NCI-H2029 treated with DMSO at 0.1 percent for 48 hours (cell line): Measurements from ENCODE around the gene FIP1L1.

Experiments used
- DNase-seq: peaks from one replicate; lab custom pipeline; 2025; lab: John Stamatoyannopoulos, UW

The FIP1L1 gene

DNA sequence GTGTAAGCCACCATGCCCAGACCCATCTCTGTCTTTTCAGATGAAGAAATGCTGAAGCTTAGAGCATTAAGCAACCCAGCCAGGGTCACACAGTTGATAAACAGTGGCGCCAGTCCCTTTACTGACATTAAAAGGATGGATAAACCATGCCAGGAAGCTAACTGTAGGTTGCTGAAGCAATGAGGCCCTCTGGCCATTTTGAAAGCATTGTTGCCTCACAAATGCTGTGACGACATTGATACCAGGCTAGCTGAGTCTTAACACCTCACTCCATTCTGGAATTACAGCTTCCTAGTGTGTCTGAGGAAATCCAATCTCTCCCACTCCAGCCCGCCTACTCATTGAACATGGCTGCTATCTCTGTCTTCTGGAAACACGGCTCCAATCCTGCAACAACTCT, 124.1 kb downstream of the FIP1L1 start:
- DNase-seq: no peak

DNA sequence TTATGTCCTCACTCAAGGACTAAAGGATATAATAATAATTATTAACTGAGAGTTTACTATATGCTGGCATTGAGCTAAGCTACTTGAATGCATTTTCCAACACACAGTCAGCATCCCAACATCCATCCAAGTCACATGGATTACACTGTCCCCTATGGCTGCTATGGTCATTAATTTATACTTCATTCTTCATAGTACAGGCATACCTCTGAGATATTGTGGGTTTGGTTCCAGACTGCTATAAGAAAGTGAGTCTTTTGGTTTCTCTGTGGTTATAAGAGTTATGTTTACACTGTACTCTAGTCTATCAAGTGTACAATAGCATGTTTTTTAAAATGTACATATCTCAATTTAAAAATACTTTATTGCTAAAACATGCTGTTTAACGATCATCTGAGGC, 124.7 kb downstream of the FIP1L1 start:
- DNase-seq: no peak

DNA sequence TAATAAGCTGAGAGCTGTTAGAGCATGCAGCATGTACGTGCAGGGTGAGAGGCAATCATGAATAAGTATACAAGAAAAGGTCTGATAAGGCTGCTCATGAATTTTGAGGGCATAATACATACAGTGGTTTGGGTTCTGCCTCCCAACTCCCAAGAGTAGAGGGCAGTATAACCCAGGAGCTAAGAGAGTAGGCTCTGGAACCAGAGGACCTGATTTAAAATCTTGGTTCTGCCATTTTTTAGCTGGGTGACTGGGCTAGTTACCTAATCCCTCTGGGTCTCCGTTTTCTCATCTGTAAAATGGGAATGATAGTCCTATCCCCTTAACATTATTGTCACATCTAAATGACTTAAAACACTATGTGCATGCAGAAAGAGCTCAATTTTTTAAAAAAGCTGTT, 128.5 kb downstream of the FIP1L1 start:
- DNase-seq: no peak

DNA sequence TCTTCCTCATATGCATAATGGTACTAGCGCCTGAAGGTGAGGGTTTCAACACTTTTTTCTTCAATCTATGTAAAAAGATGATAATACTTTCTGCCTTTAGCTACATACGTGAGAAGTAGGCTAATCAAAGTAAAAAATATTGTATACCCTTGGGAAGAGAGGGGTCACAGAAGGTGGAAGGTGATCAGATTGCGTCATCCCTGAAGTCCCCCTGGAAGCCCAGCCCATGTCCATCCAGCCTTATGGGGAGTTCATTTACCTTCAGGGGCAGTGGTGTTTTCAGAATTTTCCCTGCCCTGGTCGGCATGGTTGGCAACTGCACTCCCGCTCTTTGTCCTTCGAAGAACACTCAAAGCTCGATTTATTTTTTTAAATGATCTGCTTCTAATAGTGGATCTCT, 129.6 kb downstream of the FIP1L1 start:
- no peak for DNase-seq

DNA sequence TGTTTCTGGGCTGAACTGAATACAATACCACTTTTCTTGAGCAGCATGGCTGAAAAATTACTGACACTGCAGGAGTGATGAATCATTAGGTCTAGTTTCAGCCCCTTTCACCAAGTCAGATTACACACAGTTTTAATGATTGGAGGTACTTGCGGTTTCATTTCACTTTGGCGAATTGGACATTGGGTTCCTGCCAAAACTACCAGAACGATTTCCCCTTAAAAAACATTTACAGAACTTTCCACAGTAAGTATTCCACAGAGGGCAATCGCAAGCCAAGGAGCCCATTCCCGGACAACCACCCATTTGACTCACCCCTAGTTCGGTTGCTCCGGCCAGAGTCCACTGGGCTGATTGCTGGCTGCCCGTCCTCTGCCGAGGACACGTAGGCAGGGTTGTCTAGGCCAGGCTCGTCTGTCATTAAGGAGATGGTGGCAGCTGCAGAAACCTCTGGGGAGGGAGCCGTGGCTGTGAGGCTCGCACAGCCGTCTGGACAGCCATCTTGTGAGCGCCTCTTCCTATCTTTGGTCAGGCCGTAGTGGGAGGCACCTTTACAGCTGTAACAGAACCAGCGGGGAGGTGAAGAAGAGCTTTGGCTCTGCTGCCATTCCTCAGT, 130.3 kb downstream of the FIP1L1 start:
- DNase-seq: peak; percentile 44

DNA sequence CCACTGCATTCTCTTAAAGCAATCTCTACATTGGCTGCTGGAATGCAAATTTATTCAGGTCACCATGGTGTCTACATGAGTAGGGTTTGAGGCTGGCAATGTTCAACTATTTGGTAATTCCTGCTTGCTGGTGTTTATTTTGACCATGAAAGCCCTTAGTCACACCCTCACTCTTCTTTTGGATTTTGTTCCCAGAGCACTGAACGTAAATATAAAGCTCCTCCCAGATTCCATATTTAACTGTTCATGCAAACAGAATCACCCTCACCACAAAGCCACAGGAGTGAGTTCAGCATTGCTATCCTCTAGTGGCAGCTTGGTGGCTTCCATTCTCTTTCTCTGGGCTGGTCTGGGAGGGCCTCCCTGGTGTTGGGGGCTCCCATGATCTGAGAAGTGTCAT, 131.0 kb downstream of the FIP1L1 start:
- no peak for DNase-seq

DNA sequence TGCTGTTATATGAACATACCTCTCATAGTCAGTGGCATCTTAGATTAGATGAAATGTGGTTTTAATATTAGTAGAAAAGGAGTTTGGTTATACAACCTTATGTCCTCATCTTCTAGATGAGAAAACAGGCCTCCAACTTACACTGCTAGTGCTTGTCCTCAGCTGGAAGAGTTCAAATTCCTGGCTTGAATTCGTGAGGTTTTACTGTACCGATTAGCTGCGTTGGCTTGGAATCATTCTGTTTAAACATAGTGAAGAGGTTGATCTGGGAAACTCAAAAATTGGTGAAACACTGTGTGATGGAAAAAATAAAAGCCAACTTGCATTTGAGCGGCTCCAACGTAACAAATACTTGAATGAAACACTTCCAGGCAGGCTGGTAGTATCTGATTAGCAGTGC, 132.9 kb downstream of the FIP1L1 start:
- no peak for DNase-seq
